GM23338 (cell line): ENCODE results near the gene GPC5. TPM values are rescaled to one million over a fixed set of nuclear protein-coding genes. Genes with fewer than 3 reads are reported as not detected.

Experiments
- ATAC-seq: fragments of 200-7000 bp; cut with Tn5 transposase; 3 replicates; pipeline ENCODE4 v1.9.1; 2020
- DNase-seq: peaks from one replicate; pipeline ENCODE4 v3.0.0-alpha.2; 2015; ENCODE audit warnings: low spot score
- H2AFZ ChIP-seq: fragments of 200-600 bp; sonication (generic); 2 replicates; pipeline ENCODE4 v1.8.0; 2016; ENCODE audit warnings: antibody characterized with exemption, mild to moderate bottlenecking, moderate library complexity
- H3F3A ChIP-seq: fragments of 200-600 bp; sonication (generic); replicated peaks from 2 replicates; pipeline ENCODE4 v1.8.0; 2017; ENCODE audit warnings: antibody characterized with exemption, mixed run types, low read depth
- H3K27ac ChIP-seq: fragments of 200-600 bp; sonication (generic); 2 replicates; pipeline ENCODE4 v1.6.1; 2016; ENCODE audit warnings: low read depth
- H3K27me3 ChIP-seq: fragments of 200-600 bp; sonication (generic); 2 replicates; pipeline ENCODE4 v1.8.0; 2016; ENCODE audit warnings: mild to moderate bottlenecking, mixed run types, moderate library complexity; ENCODE audit not compliant: insufficient read depth
- H3K36me3 ChIP-seq: fragments of 200-600 bp; sonication (generic); 2 replicates; pipeline ENCODE4 v1.8.0; 2016; ENCODE audit warnings: mild to moderate bottlenecking; ENCODE audit not compliant: insufficient read depth
- H3K4me1 ChIP-seq: fragments of 200-600 bp; sonication (generic); 2 replicates; pipeline ENCODE4 v1.8.0; 2016; ENCODE audit warnings: mild to moderate bottlenecking, moderate library complexity; ENCODE audit not compliant: insufficient read depth
- H3K4me2 ChIP-seq: fragments of 200-600 bp; sonication (generic); 2 replicates; pipeline ENCODE4 v1.7.1; 2017; ENCODE audit warnings: mixed run types
- H3K4me3 ChIP-seq: fragments of 200-600 bp; sonication (generic); 2 replicates; pipeline ENCODE4 v1.6.1; 2016; ENCODE audit warnings: mixed run types
- H3K79me2 ChIP-seq: fragments of 200-600 bp; sonication (generic); replicated peaks from 2 replicates; pipeline ENCODE4 v1.8.0; 2017; ENCODE audit warnings: mild to moderate bottlenecking; ENCODE audit not compliant: insufficient read depth
- H3K9me2 ChIP-seq: fragments of 200-600 bp; sonication (generic); 2 replicates; pipeline ENCODE4 v1.8.0; 2017; ENCODE audit not compliant: insufficient read depth
- H4K20me1 ChIP-seq: fragments of 200-600 bp; sonication (generic); replicated peaks from 2 replicates; pipeline ENCODE4 v1.8.0; 2017; ENCODE audit warnings: mild to moderate bottlenecking; ENCODE audit not compliant: insufficient read depth
- H3K27ac Mint-ChIP-seq: 2 replicates; pipeline ENCODE4 v1.8.0; 2020; ENCODE audit warnings: inconsistent platforms, mild to moderate bottlenecking, moderate library complexity, mixed read lengths
- H3K27me3 Mint-ChIP-seq: 3 replicates; pipeline ENCODE4 v1.8.0; 2022; ENCODE audit warnings: low read depth, mild to moderate bottlenecking, moderate library complexity, mixed read lengths, inconsistent platforms; ENCODE audit not compliant: insufficient read depth, poor library complexity
- H3K36me3 Mint-ChIP-seq: 3 replicates; pipeline ENCODE4 v1.8.0; 2021; ENCODE audit warnings: low read depth, mild to moderate bottlenecking, inconsistent platforms, moderate library complexity, mixed read lengths
- H3K4me1 Mint-ChIP-seq: 3 replicates; pipeline ENCODE4 v1.8.0; 2020; ENCODE audit warnings: mild to moderate bottlenecking, inconsistent platforms, mixed read lengths
- H3K4me3 Mint-ChIP-seq: 3 replicates; pipeline ENCODE4 v1.8.0; 2021; ENCODE audit warnings: moderate library complexity, mild to moderate bottlenecking, inconsistent platforms, mixed read lengths
- H3K9me3 Mint-ChIP-seq: 3 replicates; pipeline ENCODE4 v1.8.0; 2020; ENCODE audit warnings: moderate library complexity, mild to moderate bottlenecking, inconsistent platforms, mixed read lengths
- CREB1 ChIP-seq: fragments of 250-450 bp; sonication (Bioruptor Pico); IDR thresholded peaks from 2 replicates; pipeline ENCODE4 v1.5.0; 2020; ENCODE audit warnings: low read depth, mild to moderate bottlenecking, moderate library complexity
- EZH2 ChIP-seq: fragments of 200-600 bp; sonication (generic); IDR thresholded peaks from one replicate; pipeline ENCODE4 v1.8.0; 2017; ENCODE audit warnings: antibody characterized with exemption, mild to moderate bottlenecking, low read depth; ENCODE audit not compliant: unreplicated experiment
- EZH2phosphoT487 ChIP-seq: fragments of 200-600 bp; sonication (generic); IDR thresholded peaks from one replicate; pipeline ENCODE4 v1.8.1; 2018; ENCODE audit warnings: antibody characterized with exemption; ENCODE audit not compliant: unreplicated experiment
- JUNB ChIP-seq: IDR thresholded peaks from one replicate; pipeline ENCODE4 v1.6.1; 2016; ENCODE audit warnings: antibody characterized with exemption; ENCODE audit not compliant: unreplicated experiment
- NANOG ChIP-seq: IDR thresholded peaks from 2 replicates; pipeline ENCODE4 v1.6.1; 2016; ENCODE audit warnings: antibody characterized with exemption, borderline replicate concordance
- POLR2AphosphoS5 ChIP-seq: IDR thresholded peaks from 2 replicates; pipeline ENCODE4 v1.6.1; 2016; ENCODE audit warnings: antibody characterized with exemption, low read depth
- STAT1 ChIP-seq: IDR thresholded peaks from one replicate; pipeline ENCODE4 v1.6.1; 2016; ENCODE audit warnings: antibody characterized with exemption; ENCODE audit not compliant: unreplicated experiment
- ZNF114 ChIP-seq: fragments of 250-450 bp; sonication (Bioruptor Pico); IDR thresholded peaks from 2 replicates; pipeline ENCODE4 v1.5.0; 2020; ENCODE audit warnings: mild to moderate bottlenecking, moderate library complexity
- ZNF331 ChIP-seq: fragments of 250-450 bp; sonication (Bioruptor Pico); IDR thresholded peaks from 2 replicates; pipeline ENCODE4 v1.5.0; 2020; ENCODE audit warnings: low read depth, mild to moderate bottlenecking, moderate library complexity
- polyA plus RNA-seq: library from polyadenylated mRNA; unstranded; fragments of >200 nt; fragmentation: Nextera tagmentation; extraction: Ambion mirVana; gene quantifications from 2 replicates; pipeline ENCODE4 v1.2.1, GENCODE V29; 2016
- total RNA-seq: library from RNA; depleted of rRNA; stranded (reverse); fragments of >200 nt; shearing (Covaris generic); gene quantifications from 2 replicates; pipeline ENCODE4 v1.2.3, GENCODE V29; 2014
- TF ChIP-seq, protein P1 (sequence below): fragments of 250-450 bp; sonication (Bioruptor Pico); IDR thresholded peaks from 2 replicates; pipeline ENCODE4 v1.5.0; 2020; ENCODE audit warnings: mild to moderate bottlenecking, moderate library complexity
- TF ChIP-seq, protein P2 (sequence below), 2 experiments: fragments of 200-600 bp in 1 of 2; sonication (generic) in 1 of 2; conservative IDR thresholded peaks; 2 replicates each; pipeline versions ENCODE4 v1.5.1 to v1.6.1; 2016 to 2017; ENCODE audit warnings: antibody characterized with exemption in 2 of 2, low read depth in 2 of 2, mild to moderate bottlenecking in 2 of 2, moderate library complexity in 1 of 2
- TF ChIP-seq, protein P3 (sequence below): IDR thresholded peaks from one replicate; pipeline ENCODE4 v1.6.1; 2018; ENCODE audit warnings: antibody characterized with exemption; ENCODE audit not compliant: unreplicated experiment
- TF ChIP-seq, protein P4 (sequence below): IDR thresholded peaks from 2 replicates; pipeline ENCODE4 v1.6.1; 2016; ENCODE audit warnings: antibody characterized with exemption

GPC5 gene
- total and polyA plus RNA-seq, 2 experiments from 2014 or later, result 0.95 to 1.1 TPM

DNA sequence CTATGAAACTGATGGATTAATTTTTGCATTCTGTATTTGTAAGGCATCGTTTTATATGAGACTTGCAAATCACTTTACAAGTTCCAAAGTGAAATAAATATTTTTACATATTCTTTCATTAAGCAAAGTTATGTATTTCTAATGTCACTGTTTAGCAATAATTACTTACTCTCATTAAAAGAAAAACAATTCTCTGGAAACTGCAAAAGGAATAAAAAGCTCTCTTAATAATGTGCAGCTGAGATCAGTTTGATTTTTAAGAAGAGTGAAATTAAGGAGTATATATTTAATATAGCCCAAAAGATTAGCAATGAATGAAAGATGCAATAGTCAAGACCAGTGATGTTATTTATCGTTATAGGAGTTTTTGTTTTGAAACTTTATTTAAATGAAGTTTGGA, 155.2 kb downstream of the GPC5 start:
- DNase-seq (no peak), ATAC-seq (no peak)
- Mint-ChIP-seq H3K27ac (no peak overlapping the region), H3K4me1 (no peaks in the 10 kb centered on the region), H3K4me3 (no peak overlapping the region), H3K27me3 (no peaks in the 10 kb centered on the region), H3K36me3 (peaks cover 11% of the 10 kb centered on the region; the same call in 2 of the 3 replicates), H3K9me3 (peaks cover 31% of the 10 kb centered on the region)
- Histone ChIP-seq H3K4me3 (no peak overlapping the region), H3K36me3 (peaks cover 2% of the 10 kb centered on the region), H4K20me1 (no peaks in the 10 kb centered on the region), H3F3A (no peaks in the 10 kb centered on the region), H3K27ac (no peak overlapping the region), H3K9me2 (no peaks in the 10 kb centered on the region), H2AFZ (no peak overlapping the region), H3K79me2 (no peaks in the 10 kb centered on the region), H3K4me1 (no peaks in the 10 kb centered on the region), H3K4me2 (no peak overlapping the region), H3K27me3 (no peaks in the 10 kb centered on the region)
- TF ChIP-seq, protein P1, sequence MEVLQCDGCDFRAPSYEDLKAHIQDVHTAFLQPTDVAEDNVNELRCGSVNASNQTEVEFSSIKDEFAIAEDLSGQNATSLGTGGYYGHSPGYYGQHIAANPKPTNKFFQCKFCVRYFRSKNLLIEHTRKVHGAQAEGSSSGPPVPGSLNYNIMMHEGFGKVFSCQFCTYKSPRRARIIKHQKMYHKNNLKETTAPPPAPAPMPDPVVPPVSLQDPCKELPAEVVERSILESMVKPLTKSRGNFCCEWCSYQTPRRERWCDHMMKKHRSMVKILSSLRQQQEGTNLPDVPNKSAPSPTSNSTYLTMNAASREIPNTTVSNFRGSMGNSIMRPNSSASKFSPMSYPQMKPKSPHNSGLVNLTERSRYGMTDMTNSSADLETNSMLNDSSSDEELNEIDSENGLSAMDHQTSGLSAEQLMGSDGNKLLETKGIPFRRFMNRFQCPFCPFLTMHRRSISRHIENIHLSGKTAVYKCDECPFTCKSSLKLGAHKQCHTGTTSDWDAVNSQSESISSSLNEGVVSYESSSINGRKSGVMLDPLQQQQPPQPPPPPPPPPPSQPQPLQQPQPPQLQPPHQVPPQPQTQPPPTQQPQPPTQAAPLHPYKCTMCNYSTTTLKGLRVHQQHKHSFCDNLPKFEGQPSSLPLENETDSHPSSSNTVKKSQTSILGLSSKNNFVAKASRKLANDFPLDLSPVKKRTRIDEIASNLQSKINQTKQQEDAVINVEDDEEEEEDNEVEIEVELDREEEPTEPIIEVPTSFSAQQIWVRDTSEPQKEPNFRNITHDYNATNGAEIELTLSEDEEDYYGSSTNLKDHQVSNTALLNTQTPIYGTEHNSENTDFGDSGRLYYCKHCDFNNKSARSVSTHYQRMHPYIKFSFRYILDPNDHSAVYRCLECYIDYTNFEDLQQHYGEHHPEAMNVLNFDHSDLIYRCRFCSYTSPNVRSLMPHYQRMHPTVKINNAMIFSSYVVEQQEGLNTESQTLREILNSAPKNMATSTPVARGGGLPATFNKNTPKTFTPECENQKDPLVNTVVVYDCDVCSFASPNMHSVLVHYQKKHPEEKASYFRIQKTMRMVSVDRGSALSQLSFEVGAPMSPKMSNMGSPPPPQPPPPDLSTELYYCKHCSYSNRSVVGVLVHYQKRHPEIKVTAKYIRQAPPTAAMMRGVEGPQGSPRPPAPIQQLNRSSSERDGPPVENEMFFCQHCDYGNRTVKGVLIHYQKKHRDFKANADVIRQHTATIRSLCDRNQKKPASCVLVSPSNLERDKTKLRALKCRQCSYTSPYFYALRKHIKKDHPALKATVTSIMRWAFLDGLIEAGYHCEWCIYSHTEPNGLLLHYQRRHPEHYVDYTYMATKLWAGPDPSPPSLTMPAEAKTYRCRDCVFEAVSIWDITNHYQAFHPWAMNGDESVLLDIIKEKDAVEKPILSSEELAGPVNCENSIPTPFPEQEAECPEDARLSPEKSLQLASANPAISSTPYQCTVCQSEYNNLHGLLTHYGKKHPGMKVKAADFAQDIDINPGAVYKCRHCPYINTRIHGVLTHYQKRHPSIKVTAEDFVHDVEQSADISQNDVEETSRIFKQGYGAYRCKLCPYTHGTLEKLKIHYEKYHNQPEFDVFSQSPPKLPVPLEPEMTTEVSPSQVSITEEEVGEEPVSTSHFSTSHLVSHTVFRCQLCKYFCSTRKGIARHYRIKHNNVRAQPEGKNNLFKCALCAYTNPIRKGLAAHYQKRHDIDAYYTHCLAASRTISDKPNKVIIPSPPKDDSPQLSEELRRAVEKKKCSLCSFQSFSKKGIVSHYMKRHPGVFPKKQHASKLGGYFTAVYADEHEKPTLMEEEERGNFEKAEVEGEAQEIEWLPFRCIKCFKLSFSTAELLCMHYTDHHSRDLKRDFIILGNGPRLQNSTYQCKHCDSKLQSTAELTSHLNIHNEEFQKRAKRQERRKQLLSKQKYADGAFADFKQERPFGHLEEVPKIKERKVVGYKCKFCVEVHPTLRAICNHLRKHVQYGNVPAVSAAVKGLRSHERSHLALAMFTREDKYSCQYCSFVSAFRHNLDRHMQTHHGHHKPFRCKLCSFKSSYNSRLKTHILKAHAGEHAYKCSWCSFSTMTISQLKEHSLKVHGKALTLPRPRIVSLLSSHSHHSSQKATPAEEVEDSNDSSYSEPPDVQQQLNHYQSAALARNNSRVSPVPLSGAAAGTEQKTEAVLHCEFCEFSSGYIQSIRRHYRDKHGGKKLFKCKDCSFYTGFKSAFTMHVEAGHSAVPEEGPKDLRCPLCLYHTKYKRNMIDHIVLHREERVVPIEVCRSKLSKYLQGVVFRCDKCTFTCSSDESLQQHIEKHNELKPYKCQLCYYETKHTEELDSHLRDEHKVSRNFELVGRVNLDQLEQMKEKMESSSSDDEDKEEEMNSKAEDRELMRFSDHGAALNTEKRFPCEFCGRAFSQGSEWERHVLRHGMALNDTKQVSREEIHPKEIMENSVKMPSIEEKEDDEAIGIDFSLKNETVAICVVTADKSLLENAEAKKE (CRISPR knock-in tag), result no peak
- TF ChIP-seq EZH2phosphoT487 (no peak), CREB1 (CRISPR knock-in tag) (no peak), ZNF331 (CRISPR knock-in tag) (no peak), POLR2AphosphoS5 (no peak), NANOG (no peak), JUNB (no peak), ZNF114 (CRISPR knock-in tag) (no peak), EZH2 (no peak), STAT1 (no peak)
- TF ChIP-seq, protein P2, sequence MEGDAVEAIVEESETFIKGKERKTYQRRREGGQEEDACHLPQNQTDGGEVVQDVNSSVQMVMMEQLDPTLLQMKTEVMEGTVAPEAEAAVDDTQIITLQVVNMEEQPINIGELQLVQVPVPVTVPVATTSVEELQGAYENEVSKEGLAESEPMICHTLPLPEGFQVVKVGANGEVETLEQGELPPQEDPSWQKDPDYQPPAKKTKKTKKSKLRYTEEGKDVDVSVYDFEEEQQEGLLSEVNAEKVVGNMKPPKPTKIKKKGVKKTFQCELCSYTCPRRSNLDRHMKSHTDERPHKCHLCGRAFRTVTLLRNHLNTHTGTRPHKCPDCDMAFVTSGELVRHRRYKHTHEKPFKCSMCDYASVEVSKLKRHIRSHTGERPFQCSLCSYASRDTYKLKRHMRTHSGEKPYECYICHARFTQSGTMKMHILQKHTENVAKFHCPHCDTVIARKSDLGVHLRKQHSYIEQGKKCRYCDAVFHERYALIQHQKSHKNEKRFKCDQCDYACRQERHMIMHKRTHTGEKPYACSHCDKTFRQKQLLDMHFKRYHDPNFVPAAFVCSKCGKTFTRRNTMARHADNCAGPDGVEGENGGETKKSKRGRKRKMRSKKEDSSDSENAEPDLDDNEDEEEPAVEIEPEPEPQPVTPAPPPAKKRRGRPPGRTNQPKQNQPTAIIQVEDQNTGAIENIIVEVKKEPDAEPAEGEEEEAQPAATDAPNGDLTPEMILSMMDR (conservative IDR thresholded peaks at IDR 0.05; ENCODE audit: low read depth in 2 of 2), result no peak
- TF ChIP-seq, protein P3, sequence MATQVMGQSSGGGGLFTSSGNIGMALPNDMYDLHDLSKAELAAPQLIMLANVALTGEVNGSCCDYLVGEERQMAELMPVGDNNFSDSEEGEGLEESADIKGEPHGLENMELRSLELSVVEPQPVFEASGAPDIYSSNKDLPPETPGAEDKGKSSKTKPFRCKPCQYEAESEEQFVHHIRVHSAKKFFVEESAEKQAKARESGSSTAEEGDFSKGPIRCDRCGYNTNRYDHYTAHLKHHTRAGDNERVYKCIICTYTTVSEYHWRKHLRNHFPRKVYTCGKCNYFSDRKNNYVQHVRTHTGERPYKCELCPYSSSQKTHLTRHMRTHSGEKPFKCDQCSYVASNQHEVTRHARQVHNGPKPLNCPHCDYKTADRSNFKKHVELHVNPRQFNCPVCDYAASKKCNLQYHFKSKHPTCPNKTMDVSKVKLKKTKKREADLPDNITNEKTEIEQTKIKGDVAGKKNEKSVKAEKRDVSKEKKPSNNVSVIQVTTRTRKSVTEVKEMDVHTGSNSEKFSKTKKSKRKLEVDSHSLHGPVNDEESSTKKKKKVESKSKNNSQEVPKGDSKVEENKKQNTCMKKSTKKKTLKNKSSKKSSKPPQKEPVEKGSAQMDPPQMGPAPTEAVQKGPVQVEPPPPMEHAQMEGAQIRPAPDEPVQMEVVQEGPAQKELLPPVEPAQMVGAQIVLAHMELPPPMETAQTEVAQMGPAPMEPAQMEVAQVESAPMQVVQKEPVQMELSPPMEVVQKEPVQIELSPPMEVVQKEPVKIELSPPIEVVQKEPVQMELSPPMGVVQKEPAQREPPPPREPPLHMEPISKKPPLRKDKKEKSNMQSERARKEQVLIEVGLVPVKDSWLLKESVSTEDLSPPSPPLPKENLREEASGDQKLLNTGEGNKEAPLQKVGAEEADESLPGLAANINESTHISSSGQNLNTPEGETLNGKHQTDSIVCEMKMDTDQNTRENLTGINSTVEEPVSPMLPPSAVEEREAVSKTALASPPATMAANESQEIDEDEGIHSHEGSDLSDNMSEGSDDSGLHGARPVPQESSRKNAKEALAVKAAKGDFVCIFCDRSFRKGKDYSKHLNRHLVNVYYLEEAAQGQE, result no peak
- TF ChIP-seq, protein P4, sequence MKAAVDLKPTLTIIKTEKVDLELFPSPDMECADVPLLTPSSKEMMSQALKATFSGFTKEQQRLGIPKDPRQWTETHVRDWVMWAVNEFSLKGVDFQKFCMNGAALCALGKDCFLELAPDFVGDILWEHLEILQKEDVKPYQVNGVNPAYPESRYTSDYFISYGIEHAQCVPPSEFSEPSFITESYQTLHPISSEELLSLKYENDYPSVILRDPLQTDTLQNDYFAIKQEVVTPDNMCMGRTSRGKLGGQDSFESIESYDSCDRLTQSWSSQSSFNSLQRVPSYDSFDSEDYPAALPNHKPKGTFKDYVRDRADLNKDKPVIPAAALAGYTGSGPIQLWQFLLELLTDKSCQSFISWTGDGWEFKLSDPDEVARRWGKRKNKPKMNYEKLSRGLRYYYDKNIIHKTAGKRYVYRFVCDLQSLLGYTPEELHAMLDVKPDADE, result no peak
